ENCODE results near the gene C4orf33.

DNA sequence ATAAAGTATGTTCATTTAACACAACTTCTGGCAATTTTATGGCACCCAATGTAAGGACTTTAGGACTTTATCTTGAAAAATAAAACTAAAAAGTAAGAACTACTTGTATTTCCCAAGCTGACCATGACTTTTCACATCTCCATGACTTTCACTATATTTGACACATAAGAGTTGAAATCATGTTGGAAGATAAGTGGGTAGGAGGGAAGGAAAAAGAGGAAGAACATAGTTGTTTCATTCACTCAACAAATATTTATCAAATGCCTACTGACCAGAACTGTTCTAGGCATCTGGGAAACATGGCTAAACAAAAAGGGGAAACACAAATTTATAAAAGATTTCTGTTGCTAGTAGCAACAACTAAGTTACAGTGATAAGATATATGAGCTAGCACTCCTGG is 18.6 kb upstream of the C4orf33 start:
- no peak for TF ChIP-seq BHLHE40 (IDR thresholded peaks at IDR 0.05; ENCODE audit: borderline replicate concordance)
- no peak for TF ChIP-seq SP1 (IDR thresholded peaks at IDR 0.05)
- TF ChIP-seq ARNT (IDR thresholded peaks at IDR 0.05), result no peak
- TF ChIP-seq FOXK2 (IDR thresholded peaks at IDR 0.05), result no peak
